ENCODE data around the gene PIEZO2.
"Not testable (repeated sequence)": the region's sequence is repeated elsewhere in the genome, so short reads cannot be mapped to it uniquely, and the experiment has no call there.

PIEZO2 gene

GRCh38 chr18:11149441-11150270 lies at the start of gene PIEZO2:
TSS of gene PIEZO2 (minus strand) at chr18:11149569. CDS start at chr18:11148588, 981 bp downstream.
- DNase-seq = peak; percentile 66 to 81 (median 75)

GRCh38 chr18:11183637-11184036 lies 34.3 kb upstream of the PIEZO2 start:
- no peak for DNase-seq

GRCh38 chr18:11181629-11182028 lies 32.3 kb upstream of the PIEZO2 start:
- DNase-seq = not testable (repeated sequence)

- DNase-seq = peak in 1 of 3 experiments; percentile 42
Observed at GRCh38 chr18:11179959-11180519, 30.7 kb upstream of the PIEZO2 start.

- no peak for DNase-seq
Observed at GRCh38 chr18:11178951-11179549, 29.7 kb upstream of the PIEZO2 start.

GRCh38 chr18:11177382-11177781 lies 28.0 kb upstream of the PIEZO2 start:
- no peak for DNase-seq

GRCh38 chr18:11176481-11176881 lies 27.1 kb upstream of the PIEZO2 start:
- no peak for DNase-seq

- DNase-seq = no peak
Observed at GRCh38 chr18:11175266-11175979, 26.1 kb upstream of the PIEZO2 start.

GRCh38 chr18:11174179-11174578 lies 24.8 kb upstream of the PIEZO2 start:
- DNase-seq = not testable (repeated sequence)

GRCh38 chr18:11167778-11168177 lies 18.4 kb upstream of the PIEZO2 start:
- no peak for DNase-seq

- DNase-seq = no peak
Observed at GRCh38 chr18:11165952-11166351, 16.6 kb upstream of the PIEZO2 start.

GRCh38 chr18:11165138-11165537 lies 15.8 kb upstream of the PIEZO2 start:
- no peak for DNase-seq

GRCh38 chr18:11163665-11164064 lies 14.3 kb upstream of the PIEZO2 start:
- no peak for DNase-seq

GRCh38 chr18:11162889-11163288 lies 13.5 kb upstream of the PIEZO2 start:
- no peak for DNase-seq

- DNase-seq = no peak
Observed at GRCh38 chr18:11162462-11162861, 13.1 kb upstream of the PIEZO2 start.

- no peak for DNase-seq
Observed at GRCh38 chr18:11160313-11160712, 10.9 kb upstream of the PIEZO2 start.

- peak in 1 of 3 experiments; percentile 18 for DNase-seq
Observed at GRCh38 chr18:11159844-11160243, 10.5 kb upstream of the PIEZO2 start.

GRCh38 chr18:11156978-11157377 lies 7.6 kb upstream of the PIEZO2 start:
- no peak for DNase-seq

- DNase-seq = no peak
Observed at GRCh38 chr18:11155034-11155759, 5.8 kb upstream of the PIEZO2 start.

- peak; percentile 25 to 82 (median 71) for DNase-seq
Observed at GRCh38 chr18:11154368-11154989, 5.1 kb upstream of the PIEZO2 start.

- DNase-seq = no peak
Observed at GRCh38 chr18:11153097-11153496, 3.7 kb upstream of the PIEZO2 start.

GRCh38 chr18:11150271-11150615 lies 874 bp upstream of the PIEZO2 start:
- DNase-seq = no peak

Data from NCI-H1417 (cell line).